Neuronal stem cell (in vitro differentiated cells): ENCODE data around the gene VPS50. TPM values are rescaled to one million over a fixed set of nuclear protein-coding genes. Genes with fewer than 3 reads are reported as not detected.

Source experiments
- DNase-seq: peaks from one replicate; pipeline ENCODE4 v3.0.0-alpha.2; 2013; ENCODE audit warnings: low spot score
- H2AFZ ChIP-seq: one replicate; pipeline ENCODE4 v1.6.1; 2013; ENCODE audit warnings: mild to moderate bottlenecking, low read length, inconsistent platforms
- H2AK5ac ChIP-seq: 2 replicates; pipeline ENCODE4 v1.6.1; 2013; ENCODE audit warnings: low read depth, mild to moderate bottlenecking, inconsistent platforms, low read length, moderate library complexity, mixed read lengths
- H2BK120ac ChIP-seq: 2 replicates; pipeline ENCODE4 v1.6.1; 2013; ENCODE audit warnings: low read depth, mild to moderate bottlenecking, inconsistent platforms, low read length, moderate library complexity, mixed read lengths
- H2BK12ac ChIP-seq: one replicate; pipeline ENCODE4 v1.6.1; 2013; ENCODE audit warnings: low read length, inconsistent platforms
- H2BK15ac ChIP-seq: 2 replicates; pipeline ENCODE4 v1.6.1; 2013; ENCODE audit warnings: mild to moderate bottlenecking, low read length, inconsistent platforms, mixed read lengths
- H2BK5ac ChIP-seq: one replicate; pipeline ENCODE4 v1.6.1; 2013; ENCODE audit warnings: inconsistent platforms, mild to moderate bottlenecking, low read length, moderate library complexity
- H3K14ac ChIP-seq: one replicate; pipeline ENCODE4 v1.6.1; 2013; ENCODE audit warnings: low read length, inconsistent platforms
- H3K18ac ChIP-seq: 2 replicates; pipeline ENCODE4 v1.6.1; 2013; ENCODE audit warnings: low read length, inconsistent platforms
- H3K23ac ChIP-seq: 2 replicates; pipeline ENCODE4 v1.6.1; 2013; ENCODE audit warnings: low read depth, mild to moderate bottlenecking, mixed read lengths, low read length, inconsistent platforms; ENCODE audit not compliant: poor library complexity
- H3K27ac ChIP-seq: replicated peaks from 3 replicates; pipeline ENCODE4 v1.5.1; 2013; ENCODE audit warnings: low read length, inconsistent platforms
- H3K27me3 ChIP-seq, 3 experiments: 2 replicates each; pipeline ENCODE4 v1.6.1; 2013; ENCODE audit warnings: low read length in 3 of 3, mild to moderate bottlenecking in 2 of 3, inconsistent platforms in 1 of 3, low read depth in 1 of 3, mixed read lengths in 1 of 3, moderate library complexity in 1 of 3; ENCODE audit not compliant: control insufficient read depth in 3 of 3, insufficient read depth in 3 of 3
- H3K36me3 ChIP-seq, 2 donors: replicated peaks in 1 of 2; 2 replicates each; pipeline ENCODE4 v1.6.1; 2013; ENCODE audit warnings: low read length in 2 of 2; ENCODE audit not compliant: control insufficient read depth in 2 of 2, insufficient read depth in 2 of 2
- H3K4ac ChIP-seq: 2 replicates; pipeline ENCODE4 v1.6.1; 2013; ENCODE audit warnings: inconsistent platforms, mild to moderate bottlenecking, low read length, moderate library complexity
- H3K4me1 ChIP-seq, 2 donors: 1 replicate in 1 of 2; 2 replicates in 1 of 2; pipeline ENCODE4 v1.6.1; 2013; ENCODE audit warnings: low read length in 2 of 2, low read depth in 1 of 2; ENCODE audit not compliant: control insufficient read depth in 2 of 2, insufficient read depth in 1 of 2
- H3K4me2 ChIP-seq: one replicate; pipeline ENCODE4 v1.6.1; 2013; ENCODE audit warnings: mild to moderate bottlenecking, low read length, inconsistent platforms; ENCODE audit not compliant: insufficient read depth, poor library complexity, severe bottlenecking
- H3K4me3 ChIP-seq, 2 donors: 2 replicates each; pipeline ENCODE4 v1.5.1; 2013; ENCODE audit warnings: low read length in 2 of 2, mild to moderate bottlenecking in 2 of 2, inconsistent platforms in 1 of 2, moderate library complexity in 1 of 2
- H3K79me1 ChIP-seq: one replicate; pipeline ENCODE4 v1.6.1; 2013; ENCODE audit warnings: low read depth, mild to moderate bottlenecking, inconsistent platforms, low read length, moderate library complexity
- H3K9ac ChIP-seq: one replicate; pipeline ENCODE4 v1.6.1; 2013; ENCODE audit warnings: mild to moderate bottlenecking, low read depth, low read length, inconsistent platforms; ENCODE audit not compliant: poor library complexity
- H3K9me3 ChIP-seq, 2 donors: replicated peaks in 1 of 2; 2 replicates each; pipeline versions ENCODE3 to v1.6.1; 2013; ENCODE audit warnings: low read length in 2 of 2, mild to moderate bottlenecking in 2 of 2, inconsistent platforms in 1 of 2, low read depth in 1 of 2, mixed read lengths in 1 of 2, moderate library complexity in 1 of 2; ENCODE audit not compliant: control insufficient read depth in 2 of 2, insufficient read depth in 1 of 2
- H4K8ac ChIP-seq: one replicate; pipeline ENCODE4 v1.6.1; 2013; ENCODE audit warnings: low read depth, mild to moderate bottlenecking, inconsistent platforms, low read length, moderate library complexity
- H4K91ac ChIP-seq: one replicate; pipeline ENCODE4 v1.6.1; 2013; ENCODE audit warnings: low read length, low read depth, mild to moderate bottlenecking, inconsistent platforms; ENCODE audit not compliant: poor library complexity
- WGBS, 2 donors: extraction: QIAGEN DNeasy Blood & Tissue Kit; methylation state at CpG; one replicate each; pipeline ENCODE4 v1.1.7; 2013; ENCODE audit warnings: missing lambda C conversion rate in 2 of 2, mixed read lengths in 1 of 2; ENCODE audit not compliant: insufficient read length in 2 of 2, insufficient replicate concordance in 1 of 2; ENCODE audit errors: extremely low coverage in 2 of 2; 5-methylcytosine and 5-hydroxymethylcytosine counted together
- polyA plus RNA-seq, 2 experiments: library from polyadenylated mRNA; stranded (reverse); fragments of 200-250 nt; gene quantifications; one replicate each; pipeline ENCODE4 v1.2.3, GENCODE V29; 2013

Gene VPS50
- 6.7 TPM for polyA plus RNA-seq (2013, experiment 1 of 2)
- 6.7 TPM for polyA plus RNA-seq (2013, experiment 2 of 2)

GRCh38 chr7:93231799-93232672 lies at the start of gene VPS50:
VPS50 (plus strand) TSS chr7:93232366; CDS start chr7:93232468, 102 bp downstream.
- no peak within 1 kb of the TSS for H3K27ac ChIP-seq

GRCh38 chr7:93185303-93186027 lies 46.7 kb upstream of the VPS50 start:
- Histone ChIP-seq H2BK15ac (no peak overlapping the region), H2BK120ac (no peak overlapping the region), H3K4me1 (no peaks in the 10 kb centered on the region), H3K23ac (no peak overlapping the region), H2BK5ac (no peak overlapping the region), H3K18ac (no peak overlapping the region), H3K27me3 (peaks cover 0 to 21% (median 0%) of the 10 kb centered on the region in 3 experiments), H3K4me2 (no peak overlapping the region), H3K79me1 (no peaks in the 10 kb centered on the region), H2BK12ac (no peak overlapping the region), H4K91ac (no peak overlapping the region), H4K8ac (no peak overlapping the region), H3K14ac (no peak overlapping the region), H3K27ac (no peak overlapping the region), H3K4ac (no peak overlapping the region), H2AFZ (no peak overlapping the region), H3K36me3 (no peaks in the 10 kb centered on the region), H3K9me3 (no peaks in the 10 kb centered on the region), H3K9ac (no peak overlapping the region), H2AK5ac (no peak overlapping the region), H3K4me3 (no peak overlapping the region)
- WGBS, 2 donors: no CpG with 5 or more reads among the region's 1 CpG
- no peak for DNase-seq

More at GRCh38 chr7:93231799-93232672, at the start of gene VPS50:
- Histone ChIP-seq H2AK5ac (no peak within 1 kb of the TSS), H3K9ac (no peak within 1 kb of the TSS), H3K14ac (no peak within 1 kb of the TSS), H3K36me3 (no peaks in the 10 kb centered on the region), H2BK12ac (no peak within 1 kb of the TSS), H3K79me1 (no peaks in the 10 kb centered on the region), H2BK15ac (no peak within 1 kb of the TSS), H2BK120ac (no peak within 1 kb of the TSS), H3K4ac (no peak within 1 kb of the TSS), H3K9me3 (no peaks in the 10 kb centered on the region), H3K23ac (no peak within 1 kb of the TSS), H2BK5ac (no peak within 1 kb of the TSS), H3K4me1 (peaks cover 0 to 5% of the 10 kb centered on the region in 2 donors), H3K18ac (no peak within 1 kb of the TSS), H3K4me2 (peak within 1 kb of the TSS; percentile 91), H2AFZ (peak within 1 kb of the TSS; percentile 94), H3K4me3 (peak within 1 kb of the TSS; percentile 79 to 93), H4K91ac (no peak within 1 kb of the TSS), H4K8ac (no peak within 1 kb of the TSS), H3K27me3 (no peaks in the 10 kb centered on the region)
- no CpG with 5 or more reads among the region's 40 CpGs for WGBS, 2 donors
- peak; percentile 93 for DNase-seq

- H3K9ac ChIP-seq: no peak overlapping the region
- H2BK5ac ChIP-seq: no peak overlapping the region
- H3K79me1 ChIP-seq: no peaks in the 10 kb centered on the region
- no peak overlapping the region for H2BK12ac ChIP-seq
- H3K14ac ChIP-seq: no peak overlapping the region
- no peak overlapping the region for H4K8ac ChIP-seq
- no peak overlapping the region for H2BK120ac ChIP-seq
- no peak overlapping the region for H2AK5ac ChIP-seq
- no peaks in the 10 kb centered on the region for H3K4me1 ChIP-seq
- H3K36me3 ChIP-seq: no peaks in the 10 kb centered on the region
- no peak overlapping the region for H3K4me2 ChIP-seq
- DNase-seq: no peak
- H3K4ac ChIP-seq: no peak overlapping the region
- H3K18ac ChIP-seq: no peak overlapping the region
- no peak overlapping the region for H3K27ac ChIP-seq
- H3K9me3 ChIP-seq: no peaks in the 10 kb centered on the region
- peaks cover 0 to 26% (median 0%) of the 10 kb centered on the region in 3 experiments for H3K27me3 ChIP-seq
- no peak overlapping the region for H3K23ac ChIP-seq
- H4K91ac ChIP-seq: no peak overlapping the region
- no peak overlapping the region for H2BK15ac ChIP-seq
- WGBS, 2 donors: no CpG with 5 or more reads among the region's 6 CpGs
- H2AFZ ChIP-seq: no peak overlapping the region
- H3K4me3 ChIP-seq: no peak overlapping the region
Measured at GRCh38 chr7:93188870-93189634, 43.1 kb upstream of the VPS50 start.
